Limb (tissue), 2 donors: ENCODE data around the gene CCDC85B.

Experiments used
- DNase-seq, 2 donors: peaks; one replicate each; pipeline ENCODE4 v3.0.0-alpha.2; 2016; ENCODE audit errors: extremely low spot score in 2 of 2

The CCDC85B gene

GRCh38 chr11:65928667-65929066, 38.2 kb downstream of the CCDC85B start:
- DNase-seq, result no peak

GRCh38 chr11:65931773-65932557, 41.5 kb downstream of the CCDC85B start:
- DNase-seq, result no peak

- no peak for DNase-seq
Measured at GRCh38 chr11:65932558-65932919, 42.1 kb downstream of the CCDC85B start.

- DNase-seq, result peak in 1 of 2 donors; percentile 21
Measured at GRCh38 chr11:65934014-65934413, 43.5 kb downstream of the CCDC85B start.

DNA sequence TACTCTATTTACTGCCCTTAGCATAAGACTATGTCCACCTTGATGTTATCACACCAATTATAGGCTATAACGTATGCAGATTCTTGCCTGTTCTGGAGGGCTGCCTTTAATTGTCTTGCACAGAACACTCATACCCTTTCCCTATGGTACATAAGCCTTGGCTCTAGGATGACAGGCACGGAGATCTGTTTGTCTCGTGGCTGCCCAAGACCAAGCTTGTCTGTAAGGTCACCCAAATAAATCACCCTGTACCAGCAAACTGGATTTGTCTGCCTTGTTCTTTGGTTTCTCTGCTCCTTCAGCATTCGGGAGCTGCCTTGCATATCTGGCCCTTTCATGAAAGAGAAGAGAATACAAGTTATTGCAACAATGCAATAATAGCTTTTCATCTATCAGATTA, 47.3 kb downstream of the CCDC85B start:
- no peak for DNase-seq
